VCaP (cell line): ENCODE results near the gene SCYL1.

Experiments
- H3K27ac ChIP-seq: fragments of 450-650 bp; 2 replicates; pipeline ENCODE4 v1.5.1; 2017
- TF ChIP-seq, protein P1 (sequence below): fragments of 450-650 bp; conservative IDR thresholded peaks from 2 replicates; pipeline ENCODE4 v1.5.1; 2017; ENCODE audit warnings: mild to moderate bottlenecking, moderate library complexity

SCYL1 gene

DNA sequence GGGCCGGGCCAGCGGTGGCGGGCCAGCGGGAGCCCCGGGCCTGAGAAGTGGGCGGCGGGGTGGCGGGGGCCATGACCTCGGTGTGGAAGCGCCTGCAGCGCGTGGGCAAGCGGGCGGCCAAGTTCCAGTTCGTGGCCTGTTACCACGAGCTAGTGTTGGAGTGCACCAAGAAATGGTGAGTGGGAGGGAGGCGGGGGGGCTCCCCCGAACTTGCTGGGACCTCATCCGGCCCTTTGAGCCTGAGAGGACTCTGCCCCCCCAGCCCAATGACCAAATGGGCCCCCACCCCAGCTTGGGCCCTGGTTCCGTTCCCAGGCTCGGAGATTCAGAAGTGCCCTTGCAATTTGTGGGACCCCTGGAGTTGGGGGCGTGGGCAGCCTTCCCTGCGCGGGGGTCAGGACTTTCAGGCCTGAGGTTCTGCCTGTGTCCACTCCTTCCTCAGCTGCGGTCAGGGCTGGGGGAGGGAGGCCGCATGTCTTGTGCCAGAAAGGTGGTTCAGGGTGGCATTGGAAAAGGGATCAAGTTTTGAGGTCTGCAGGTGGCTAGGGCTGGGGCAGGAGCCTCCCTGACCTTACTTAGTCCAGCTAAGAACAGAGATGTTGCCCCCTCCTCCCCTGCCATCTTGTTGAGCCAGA, 51.5 kb downstream of the SCYL1 start:
- H3K27ac ChIP-seq: peak overlapping the region; percentile 98
- TF ChIP-seq, protein P1, sequence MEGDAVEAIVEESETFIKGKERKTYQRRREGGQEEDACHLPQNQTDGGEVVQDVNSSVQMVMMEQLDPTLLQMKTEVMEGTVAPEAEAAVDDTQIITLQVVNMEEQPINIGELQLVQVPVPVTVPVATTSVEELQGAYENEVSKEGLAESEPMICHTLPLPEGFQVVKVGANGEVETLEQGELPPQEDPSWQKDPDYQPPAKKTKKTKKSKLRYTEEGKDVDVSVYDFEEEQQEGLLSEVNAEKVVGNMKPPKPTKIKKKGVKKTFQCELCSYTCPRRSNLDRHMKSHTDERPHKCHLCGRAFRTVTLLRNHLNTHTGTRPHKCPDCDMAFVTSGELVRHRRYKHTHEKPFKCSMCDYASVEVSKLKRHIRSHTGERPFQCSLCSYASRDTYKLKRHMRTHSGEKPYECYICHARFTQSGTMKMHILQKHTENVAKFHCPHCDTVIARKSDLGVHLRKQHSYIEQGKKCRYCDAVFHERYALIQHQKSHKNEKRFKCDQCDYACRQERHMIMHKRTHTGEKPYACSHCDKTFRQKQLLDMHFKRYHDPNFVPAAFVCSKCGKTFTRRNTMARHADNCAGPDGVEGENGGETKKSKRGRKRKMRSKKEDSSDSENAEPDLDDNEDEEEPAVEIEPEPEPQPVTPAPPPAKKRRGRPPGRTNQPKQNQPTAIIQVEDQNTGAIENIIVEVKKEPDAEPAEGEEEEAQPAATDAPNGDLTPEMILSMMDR: no peak

DNA sequence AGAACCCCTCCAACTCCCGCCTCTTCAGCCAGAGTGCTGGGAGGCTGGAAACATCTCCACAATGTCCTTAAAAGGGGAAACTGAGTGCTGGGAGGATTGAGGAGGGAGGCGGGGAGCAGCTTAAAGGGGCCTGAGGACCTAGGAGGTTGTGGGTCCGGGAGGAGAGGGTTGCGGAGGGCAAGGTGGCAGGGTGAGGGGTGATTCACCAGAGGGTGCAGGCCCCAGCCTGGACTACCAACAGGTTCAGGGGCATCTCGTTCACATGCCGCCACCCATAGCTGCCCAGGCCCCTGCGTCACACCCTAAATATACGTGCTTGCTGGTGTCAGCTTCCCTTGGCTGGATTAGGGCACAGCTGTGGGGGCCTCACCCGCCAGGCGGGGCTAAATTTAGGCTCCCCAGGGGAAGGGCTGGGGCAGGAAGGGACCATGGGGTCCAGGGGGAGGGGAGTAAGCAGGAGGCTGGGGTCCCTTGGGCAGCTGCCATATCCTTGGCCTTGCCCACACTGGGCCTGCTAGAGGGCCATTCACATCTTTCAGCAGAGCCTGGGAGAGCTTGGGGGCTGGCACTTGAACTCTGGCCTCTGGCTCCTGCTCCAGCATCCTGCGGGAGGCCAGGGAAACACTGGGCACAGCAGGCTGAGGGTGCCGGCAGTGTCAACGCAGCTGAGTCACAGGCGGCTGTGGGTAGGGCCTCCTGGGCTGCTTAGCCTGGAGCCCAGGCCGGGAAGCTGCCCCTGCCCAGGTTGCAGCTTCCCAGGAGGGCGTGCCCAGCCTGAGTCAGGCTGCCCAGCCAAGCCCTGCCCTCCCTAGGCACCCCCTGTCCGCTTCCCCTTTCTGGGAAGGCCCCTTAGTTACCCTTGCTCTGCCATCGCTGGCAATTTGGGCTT, 52.2 kb downstream of the SCYL1 start:
- H3K27ac ChIP-seq: peak overlapping the region; percentile 98; the same call in 1 of the 2 replicates
- TF ChIP-seq, protein P1: no peak

- TF ChIP-seq, protein P1: no peak
- peak overlapping the region; percentile 98; the same call in 1 of the 2 replicates for H3K27ac ChIP-seq
Measured at GRCh38 chr11:65577756-65578109, 52.9 kb downstream of the SCYL1 start.

GRCh38 chr11:65578134-65578533, 53.3 kb downstream of the SCYL1 start:
- TF ChIP-seq, protein P1: no peak

GRCh38 chr11:65578667-65579066, 53.8 kb downstream of the SCYL1 start:
- no peak overlapping the region for H3K27ac ChIP-seq
- TF ChIP-seq, protein P1: no peak

More at GRCh38 chr11:65578134-65578533, 53.3 kb downstream of the SCYL1 start:
- no peak overlapping the region; the same call in 1 of the 2 replicates for H3K27ac ChIP-seq

GRCh38 chr11:65579291-65579690, 54.4 kb downstream of the SCYL1 start:
- TF ChIP-seq, protein P1: no peak
- no peak overlapping the region for H3K27ac ChIP-seq

GRCh38 chr11:65580031-65580692, 55.3 kb downstream of the SCYL1 start:
- TF ChIP-seq, protein P1: no peak
- H3K27ac ChIP-seq: no peak overlapping the region
